Sigmoid colon (tissue), 7 donors: ENCODE measurements around the gene CAMTA1. TPM values are rescaled to one million over a fixed set of nuclear protein-coding genes. Genes with fewer than 3 reads are reported as not detected.

Experiments
- DNase-seq: peaks from one replicate; pipeline ENCODE4 v3.0.0-alpha.2; 2019
- H3K27ac ChIP-seq, 4 donors: fragments of 200-600 bp; sonication (generic); one replicate each; pipeline ENCODE4 v1.5.1; 2016 to 2019; ENCODE audit warnings: mild to moderate bottlenecking in 1 of 4
- H3K27me3 ChIP-seq, 3 donors: fragments of 200-600 bp; sonication (generic); one replicate each; pipeline ENCODE4 v1.5.1; 2019; ENCODE audit warnings: mild to moderate bottlenecking in 1 of 3
- H3K36me3 ChIP-seq, 4 donors: fragments of 200-600 bp; sonication (generic); one replicate each; pipeline ENCODE4 v1.5.1; 2016 to 2019
- H3K4me1 ChIP-seq, 4 donors: fragments of 200-600 bp; sonication (generic); one replicate each; pipeline ENCODE4 v1.5.1; 2017 to 2019
- H3K4me3 ChIP-seq, 4 donors: fragments of 200-600 bp; sonication (generic); one replicate each; pipeline ENCODE4 v1.5.1; 2017 to 2019; ENCODE audit warnings: mild to moderate bottlenecking in 2 of 4, moderate library complexity in 1 of 4
- H3K9me3 ChIP-seq, 4 donors: fragments of 200-600 bp in 3 of 4; sonication (generic) in 3 of 4; one replicate each; pipeline versions ENCODE4 v1.5.1 to v1.6.1; 2013 to 2019
- EP300 ChIP-seq, 4 donors: sonication (generic); formaldehyde crosslinking; IDR thresholded peaks; one replicate each; pipeline ENCODE4 v1.6.1; 2017; ENCODE audit warnings: antibody characterized with exemption in 4 of 4
- POLR2A ChIP-seq, 2 donors: fragments of 450-650 bp; IDR thresholded peaks; one replicate each; pipeline ENCODE4 v1.6.1; 2016; ENCODE audit warnings: antibody characterized with exemption in 2 of 2, mild to moderate bottlenecking in 2 of 2, moderate library complexity in 2 of 2
- POLR2AphosphoS5 ChIP-seq, 4 donors: sonication (generic); formaldehyde crosslinking; IDR thresholded peaks; one replicate each; pipeline ENCODE4 v1.6.1; 2017; ENCODE audit warnings: antibody characterized with exemption in 4 of 4
- WGBS, 2 donors: extraction: QIAGEN DNeasy Blood & Tissue Kit; methylation state at CpG; one replicate each; pipeline ENCODE4 v1.1.7; 2013; 5-methylcytosine and 5-hydroxymethylcytosine counted together
- intact Hi-C: fragments of 100-400 bp; cut with DNase I; formaldehyde crosslinking; loops from one replicate; pipeline ENCODE4 v1.15.1; 2023
- polyA plus RNA-seq, 3 donors: library from polyadenylated mRNA; stranded (reverse); fragments of 200-250 nt; gene quantifications; one replicate each; pipeline ENCODE4 v1.2.3, GENCODE V29; 2013
- total RNA-seq, 4 donors: library from RNA; depleted of rRNA; stranded (reverse); fragments of >200 nt; gene quantifications; one replicate each; pipeline ENCODE4 v1.1.0, GENCODE V29; 2016
- TF ChIP-seq, protein P1 (sequence below), 4 experiments: fragments of 450-650 bp in 3 of 4; fragments of 200-600 bp in 1 of 4; IDR thresholded peaks; one replicate each; pipeline ENCODE4 v1.5.1; 2016 to 2019; ENCODE audit warnings: antibody characterized with exemption in 4 of 4, mild to moderate bottlenecking in 3 of 4, moderate library complexity in 2 of 4
- donor health status: healthy with polysubstance abuse.
- donor health status: Bipolar disorder and iron deficiency.
- donor health status: healthy.

Gene CAMTA1
- total and polyA plus RNA-seq, 7 donors: 97.9 to 196 (median 177) TPM

DNA sequence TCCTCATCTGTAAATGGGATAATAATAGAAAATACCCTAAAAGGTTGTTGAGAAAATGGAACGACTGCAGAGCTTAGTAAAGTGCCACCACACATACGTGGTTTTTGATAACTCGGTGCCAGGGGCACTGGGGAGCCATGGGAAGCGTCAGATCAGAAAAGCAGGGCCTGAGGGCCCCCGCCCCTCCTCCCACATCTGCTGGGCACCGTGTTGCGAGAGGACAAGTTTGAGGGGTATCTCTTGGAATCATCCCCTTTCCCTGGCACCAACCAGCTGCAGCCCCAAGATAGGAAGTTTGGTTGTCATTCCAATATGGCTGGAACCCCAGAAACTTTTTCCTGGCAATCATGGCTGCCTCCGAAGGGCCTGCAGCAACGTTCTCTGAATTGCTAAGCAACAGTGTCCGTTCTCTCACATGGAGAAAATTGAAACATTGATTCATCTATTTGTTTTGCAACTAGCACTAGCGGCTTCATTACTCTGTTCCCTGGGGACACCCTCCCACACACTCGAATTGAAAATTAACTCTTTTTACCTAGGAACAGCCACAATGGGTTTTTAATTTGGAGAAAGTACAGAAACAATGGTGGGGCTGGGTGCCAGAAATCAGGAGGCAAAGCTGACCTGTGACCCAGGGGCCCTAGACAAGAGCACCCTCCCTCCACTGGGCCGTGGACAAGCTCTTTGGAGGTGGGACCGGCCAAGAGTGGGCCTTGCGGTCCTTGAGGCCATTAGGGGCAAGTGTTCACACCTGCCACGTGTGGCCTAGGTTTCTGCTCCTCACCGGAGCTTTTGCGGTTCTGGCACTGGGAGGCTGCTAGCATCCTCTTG lies 795.9 kb downstream of the CAMTA1 start:
- Histone ChIP-seq H3K27ac (no peak overlapping the region), H3K4me1 (no peaks in the 10 kb centered on the region), H3K27me3 (no peaks in the 10 kb centered on the region), H3K36me3 (no peaks in the 10 kb centered on the region), H3K9me3 (no peaks in the 10 kb centered on the region), H3K4me3 (no peak overlapping the region)
- DNase-seq: peak; percentile 52
- no peak for TF ChIP-seq POLR2AphosphoS5 (IDR thresholded peaks at IDR 0.05)
- intact Hi-C loops: no loop called here
- 74 to 81% methylated on average over 18 of the region's 18 CpGs for WGBS, 2 donors

DNA sequence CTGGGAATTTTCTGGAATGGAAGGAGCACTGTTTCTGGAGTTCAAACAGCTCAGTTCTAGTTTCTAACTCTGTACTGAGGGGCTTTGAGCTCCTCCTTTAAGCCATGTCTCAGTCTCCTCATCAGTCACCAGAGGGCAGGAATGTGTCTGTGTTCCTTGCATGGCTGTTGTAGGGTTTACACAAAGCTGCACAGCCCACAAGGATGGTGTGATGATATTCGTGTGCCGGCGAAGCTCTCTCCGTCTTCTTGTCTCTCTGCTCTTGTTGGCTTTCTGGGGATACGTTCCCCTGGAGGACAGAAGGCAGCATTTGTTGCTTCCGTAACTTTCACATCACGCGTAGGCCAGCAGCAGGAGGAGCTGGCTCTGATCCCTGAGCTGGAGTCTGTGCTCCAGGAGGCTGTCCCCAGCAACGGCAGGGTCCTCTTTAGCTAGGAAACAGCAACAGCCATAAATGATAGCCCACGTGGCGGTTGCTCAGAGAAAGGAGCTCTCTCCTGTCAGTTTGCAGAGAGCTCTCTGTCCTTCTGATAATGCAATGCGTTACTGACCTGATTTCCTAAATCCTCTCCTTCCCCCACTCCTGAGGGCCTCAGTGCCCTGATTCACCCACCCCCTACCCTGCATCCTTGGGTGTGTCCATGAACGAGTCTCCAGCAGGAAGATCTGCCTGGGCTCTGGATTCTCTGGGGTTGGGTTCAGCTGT lies 796.7 kb downstream of the CAMTA1 start:
- no peak overlapping the region for H3K27ac ChIP-seq
- TF ChIP-seq EP300 (IDR thresholded peaks at IDR 0.05): no peak
- TF ChIP-seq POLR2A (IDR thresholded peaks at IDR 0.05): no peak
- no peak for TF ChIP-seq POLR2AphosphoS5 (IDR thresholded peaks at IDR 0.05)
- TF ChIP-seq, protein P1, sequence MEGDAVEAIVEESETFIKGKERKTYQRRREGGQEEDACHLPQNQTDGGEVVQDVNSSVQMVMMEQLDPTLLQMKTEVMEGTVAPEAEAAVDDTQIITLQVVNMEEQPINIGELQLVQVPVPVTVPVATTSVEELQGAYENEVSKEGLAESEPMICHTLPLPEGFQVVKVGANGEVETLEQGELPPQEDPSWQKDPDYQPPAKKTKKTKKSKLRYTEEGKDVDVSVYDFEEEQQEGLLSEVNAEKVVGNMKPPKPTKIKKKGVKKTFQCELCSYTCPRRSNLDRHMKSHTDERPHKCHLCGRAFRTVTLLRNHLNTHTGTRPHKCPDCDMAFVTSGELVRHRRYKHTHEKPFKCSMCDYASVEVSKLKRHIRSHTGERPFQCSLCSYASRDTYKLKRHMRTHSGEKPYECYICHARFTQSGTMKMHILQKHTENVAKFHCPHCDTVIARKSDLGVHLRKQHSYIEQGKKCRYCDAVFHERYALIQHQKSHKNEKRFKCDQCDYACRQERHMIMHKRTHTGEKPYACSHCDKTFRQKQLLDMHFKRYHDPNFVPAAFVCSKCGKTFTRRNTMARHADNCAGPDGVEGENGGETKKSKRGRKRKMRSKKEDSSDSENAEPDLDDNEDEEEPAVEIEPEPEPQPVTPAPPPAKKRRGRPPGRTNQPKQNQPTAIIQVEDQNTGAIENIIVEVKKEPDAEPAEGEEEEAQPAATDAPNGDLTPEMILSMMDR (IDR thresholded peaks at IDR 0.05): no peak
- no peaks in the 10 kb centered on the region for H3K9me3 ChIP-seq
- WGBS, 2 donors: 75 to 79% methylated on average over 13 of the region's 13 CpGs
- no peak overlapping the region for H3K4me3 ChIP-seq
- peak; percentile 75 for DNase-seq
- intact Hi-C loops: no loop called here
- H3K36me3 ChIP-seq: no peaks in the 10 kb centered on the region
- no peaks in the 10 kb centered on the region for H3K27me3 ChIP-seq
- no peaks in the 10 kb centered on the region for H3K4me1 ChIP-seq

DNA sequence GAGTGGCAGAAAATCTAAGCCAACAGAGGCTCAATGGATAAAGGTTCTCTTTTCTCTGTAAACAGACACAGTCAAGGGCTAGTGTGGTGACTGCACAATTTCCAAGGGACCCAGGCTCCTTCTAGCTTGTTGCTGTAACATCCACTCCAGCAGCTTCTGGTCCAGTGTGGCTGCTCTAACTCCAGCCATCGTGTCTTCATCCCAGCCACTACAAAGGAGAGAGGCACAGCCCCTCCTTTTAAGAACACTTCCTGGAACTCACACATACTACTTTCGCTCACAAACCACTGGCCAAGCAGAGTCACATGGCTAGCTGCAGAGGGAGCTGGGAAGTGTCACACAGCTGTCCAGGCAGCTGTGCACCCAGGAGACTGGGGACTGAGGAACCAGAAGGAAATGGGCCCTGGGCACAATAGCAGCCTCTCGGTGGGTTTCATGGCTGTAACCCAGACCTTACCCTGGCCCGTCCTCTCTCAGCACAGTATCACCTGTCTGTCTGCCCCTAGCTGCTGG lies 797.3 kb downstream of the CAMTA1 start:
- H3K27me3 ChIP-seq: no peaks in the 10 kb centered on the region
- H3K4me1 ChIP-seq: no peaks in the 10 kb centered on the region
- intact Hi-C loops: no loop called here
- H3K4me3 ChIP-seq: no peak overlapping the region
- WGBS, 2 donors: 87 to 90% methylated on average over 4 of the region's 4 CpGs
- H3K36me3 ChIP-seq: no peaks in the 10 kb centered on the region
- TF ChIP-seq POLR2A (IDR thresholded peaks at IDR 0.05) (no peak), EP300 (IDR thresholded peaks at IDR 0.05) (no peak), POLR2AphosphoS5 (IDR thresholded peaks at IDR 0.05) (no peak)
- TF ChIP-seq, protein P1 (IDR thresholded peaks at IDR 0.05): no peak
- peak; percentile 24 for DNase-seq
- no peak overlapping the region for H3K27ac ChIP-seq
- no peaks in the 10 kb centered on the region for H3K9me3 ChIP-seq

DNA sequence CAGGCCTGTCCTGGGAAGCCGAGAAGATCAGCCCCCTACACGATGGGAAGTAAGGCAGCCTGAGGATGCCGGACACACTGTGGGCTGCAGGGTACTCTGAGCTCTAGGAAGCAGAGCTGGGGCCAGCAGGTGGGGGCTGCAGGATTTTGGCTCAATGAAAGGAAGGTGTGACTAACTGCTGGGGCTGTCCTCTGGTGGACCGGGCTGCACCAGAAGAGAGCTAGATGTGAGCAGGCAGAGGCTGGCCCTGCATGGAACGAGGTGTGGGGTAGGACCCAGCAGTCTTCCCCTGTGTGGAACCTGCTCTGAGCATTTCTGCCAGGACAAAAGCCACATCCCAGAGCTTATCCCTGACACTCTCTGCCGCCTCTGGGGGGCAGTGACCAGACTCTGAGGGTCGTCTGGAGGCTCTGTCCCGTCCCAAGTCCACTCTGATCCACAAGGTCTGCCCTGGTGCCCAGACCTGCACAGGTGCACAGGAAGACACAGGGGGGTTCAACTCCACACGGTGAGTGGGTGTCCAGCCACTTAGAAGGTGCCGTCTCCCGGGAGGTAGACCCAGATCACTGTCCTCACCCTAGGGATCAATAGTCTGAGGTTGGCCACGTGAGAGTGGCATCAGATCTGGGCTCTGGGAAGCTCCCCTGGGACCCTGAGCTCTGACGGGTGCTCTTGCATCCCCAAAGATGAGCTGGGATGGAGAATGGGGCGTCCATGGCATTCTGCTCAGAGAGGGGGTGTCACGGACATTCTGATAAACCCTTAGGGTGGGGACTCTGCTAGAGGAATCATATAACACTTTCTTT lies 798.2 kb downstream of the CAMTA1 start:
- Histone ChIP-seq H3K4me1 (no peaks in the 10 kb centered on the region), H3K27me3 (no peaks in the 10 kb centered on the region), H3K9me3 (no peaks in the 10 kb centered on the region), H3K27ac (no peak overlapping the region), H3K36me3 (no peaks in the 10 kb centered on the region), H3K4me3 (no peak overlapping the region)
- intact Hi-C loops: no loop called here
- TF ChIP-seq EP300 (IDR thresholded peaks at IDR 0.05) (no peak), POLR2A (IDR thresholded peaks at IDR 0.05) (no peak), POLR2AphosphoS5 (IDR thresholded peaks at IDR 0.05) (no peak)
- TF ChIP-seq, protein P1 (IDR thresholded peaks at IDR 0.05): no peak
- WGBS, 2 donors: 76 to 79% methylated on average over 15 of the region's 15 CpGs
- DNase-seq: peak; percentile 43
